HEK293 (cell line): ENCODE data around the gene PSMD7.

Experiments used
- ELK4 ChIP-seq: IDR thresholded peaks from 2 replicates; pipeline ENCODE4 v1.6.1; 2011; ENCODE audit warnings: mild to moderate bottlenecking, low read depth, low read length, borderline replicate concordance
- GLI4 ChIP-seq: fragments of 450-650 bp; formaldehyde crosslinking; IDR thresholded peaks from 2 replicates; pipeline ENCODE4 v1.5.1; 2016; ENCODE audit warnings: missing biosample characterization, missing genetic modification characterization
- GLIS1 ChIP-seq: fragments of 450-650 bp; formaldehyde crosslinking; IDR thresholded peaks from 2 replicates; pipeline ENCODE4 v1.5.1; 2016; ENCODE audit warnings: missing biosample characterization, missing genetic modification characterization
- HOXC10 ChIP-seq: sonication (generic); formaldehyde crosslinking; IDR thresholded peaks from 2 replicates; pipeline ENCODE4 v1.8.1; 2023; ENCODE audit warnings: mild to moderate bottlenecking, missing genetic modification reagents
- IKZF3 ChIP-seq: fragments of 450-650 bp; IDR thresholded peaks from 2 replicates; pipeline ENCODE4 v1.5.0; 2018; ENCODE audit warnings: missing biosample characterization, mild to moderate bottlenecking, missing genetic modification characterization, moderate library complexity
- KLF8 ChIP-seq: fragments of 450-650 bp; formaldehyde crosslinking; IDR thresholded peaks from 2 replicates; pipeline ENCODE4 v1.5.1; 2016; ENCODE audit warnings: missing biosample characterization, missing genetic modification characterization
- MEIS1 ChIP-seq: sonication (generic); formaldehyde crosslinking; IDR thresholded peaks from 2 replicates; pipeline ENCODE4 v1.8.1; 2022; ENCODE audit warnings: missing genetic modification reagents, mild to moderate bottlenecking, borderline replicate concordance
- MZF1 ChIP-seq: fragments of 450-650 bp; formaldehyde crosslinking; IDR thresholded peaks from 2 replicates; pipeline ENCODE4 v1.5.1; 2017; ENCODE audit warnings: missing biosample characterization, missing genetic modification characterization, borderline replicate concordance
- PATZ1 ChIP-seq: fragments of 450-650 bp; formaldehyde crosslinking; IDR thresholded peaks from 2 replicates; pipeline ENCODE4 v1.5.1; 2016; ENCODE audit warnings: missing biosample characterization, missing genetic modification characterization
- REPIN1 ChIP-seq: fragments of 450-650 bp; formaldehyde crosslinking; IDR thresholded peaks from 2 replicates; pipeline ENCODE4 v1.5.1; 2017; ENCODE audit warnings: missing biosample characterization, missing genetic modification characterization, low read depth
- SETDB1 ChIP-seq: IDR thresholded peaks from one replicate; pipeline ENCODE4 v1.6.1; 2017; ENCODE audit warnings: mild to moderate bottlenecking, low read length, moderate library complexity, mixed read lengths; ENCODE audit not compliant: insufficient read length
- SP3 ChIP-seq: fragments of 450-650 bp; formaldehyde crosslinking; IDR thresholded peaks from 2 replicates; pipeline ENCODE4 v1.5.1; 2016; ENCODE audit warnings: missing biosample characterization, missing genetic modification characterization
- TCF7L2 ChIP-seq: IDR thresholded peaks from 2 replicates; pipeline ENCODE4 v1.6.1; 2011; ENCODE audit warnings: low read depth, mild to moderate bottlenecking, inconsistent platforms, low read length, moderate library complexity, borderline replicate concordance
- WT1 ChIP-seq: fragments of 450-650 bp; formaldehyde crosslinking; IDR thresholded peaks from 2 replicates; pipeline ENCODE4 v1.5.1; 2016; ENCODE audit warnings: missing biosample characterization, missing genetic modification characterization
- YY2 ChIP-seq: fragments of 450-650 bp; formaldehyde crosslinking; IDR thresholded peaks from 2 replicates; pipeline ENCODE4 v1.5.1; 2016; ENCODE audit warnings: missing biosample characterization, missing genetic modification characterization
- ZBTB20 ChIP-seq: fragments of 450-650 bp; formaldehyde crosslinking; IDR thresholded peaks from 2 replicates; pipeline ENCODE4 v1.5.1; 2016; ENCODE audit warnings: missing biosample characterization, missing genetic modification characterization
- ZFP37 ChIP-seq: fragments of 450-650 bp; formaldehyde crosslinking; IDR thresholded peaks from 2 replicates; pipeline ENCODE4 v1.5.1; 2016; ENCODE audit warnings: missing biosample characterization, missing genetic modification characterization
- ZFP69B ChIP-seq: fragments of 450-650 bp; formaldehyde crosslinking; IDR thresholded peaks from 2 replicates; pipeline ENCODE4 v1.5.1; 2016; ENCODE audit warnings: missing biosample characterization, missing genetic modification characterization
- ZNF10 ChIP-seq: fragments of 450-650 bp; formaldehyde crosslinking; IDR thresholded peaks from 2 replicates; pipeline ENCODE4 v1.5.1; 2017; ENCODE audit warnings: missing biosample characterization, missing genetic modification characterization
- ZNF138 ChIP-seq: fragments of 450-650 bp; formaldehyde crosslinking; IDR thresholded peaks from 2 replicates; pipeline ENCODE4 v1.5.1; 2016; ENCODE audit warnings: missing biosample characterization, missing genetic modification characterization, borderline replicate concordance
- ZNF140 ChIP-seq: fragments of 450-650 bp; formaldehyde crosslinking; IDR thresholded peaks from 2 replicates; pipeline ENCODE4 v1.5.1; 2016; ENCODE audit warnings: missing biosample characterization, missing genetic modification characterization
- ZNF169 ChIP-seq: fragments of 450-650 bp; formaldehyde crosslinking; IDR thresholded peaks from 2 replicates; pipeline ENCODE4 v1.5.1; 2016; ENCODE audit warnings: missing biosample characterization, missing genetic modification characterization
- ZNF184 ChIP-seq: fragments of 450-650 bp; IDR thresholded peaks from 2 replicates; pipeline ENCODE4 v1.5.1; 2018; ENCODE audit warnings: missing biosample characterization, mild to moderate bottlenecking, missing genetic modification characterization
- ZNF19 ChIP-seq: fragments of 450-650 bp; formaldehyde crosslinking; IDR thresholded peaks from 2 replicates; pipeline ENCODE4; 2016; ENCODE audit warnings: missing biosample characterization, missing genetic modification characterization, low read depth
- ZNF341 ChIP-seq: fragments of 450-650 bp; formaldehyde crosslinking; IDR thresholded peaks from 2 replicates; pipeline ENCODE4; 2016; ENCODE audit warnings: low read depth, missing biosample characterization, missing genetic modification characterization
- ZNF350 ChIP-seq: fragments of 450-650 bp; formaldehyde crosslinking; IDR thresholded peaks from 2 replicates; pipeline ENCODE4 v1.5.0; 2017; ENCODE audit warnings: missing biosample characterization, mild to moderate bottlenecking, missing genetic modification characterization
- ZNF354C ChIP-seq: fragments of 450-650 bp; formaldehyde crosslinking; IDR thresholded peaks from 2 replicates; pipeline ENCODE4 v1.5.1; 2016; ENCODE audit warnings: missing biosample characterization, missing genetic modification characterization, low read depth, borderline replicate concordance
- ZNF416 ChIP-seq: fragments of 450-650 bp; formaldehyde crosslinking; IDR thresholded peaks from 2 replicates; pipeline ENCODE4 v1.5.1; 2016; ENCODE audit warnings: missing biosample characterization, missing genetic modification characterization
- ZNF426 ChIP-seq: fragments of 450-650 bp; formaldehyde crosslinking; IDR thresholded peaks from 2 replicates; pipeline ENCODE4 v1.5.1; 2017; ENCODE audit warnings: missing biosample characterization, missing genetic modification characterization, mild to moderate bottlenecking, inconsistent platforms, moderate library complexity
- ZNF514 ChIP-seq: fragments of 450-650 bp; formaldehyde crosslinking; IDR thresholded peaks from 2 replicates; pipeline ENCODE4 v1.5.1; 2016; ENCODE audit warnings: missing biosample characterization, missing genetic modification characterization
- ZNF571 ChIP-seq: fragments of 450-650 bp; formaldehyde crosslinking; IDR thresholded peaks from 2 replicates; pipeline ENCODE4 v1.5.0; 2017; ENCODE audit warnings: missing biosample characterization, missing genetic modification characterization
- ZNF610 ChIP-seq: fragments of 450-650 bp; formaldehyde crosslinking; IDR thresholded peaks from 2 replicates; pipeline ENCODE4 v1.5.1; 2016; ENCODE audit warnings: missing biosample characterization, missing genetic modification characterization, borderline replicate concordance
- ZNF621 ChIP-seq: fragments of 450-650 bp; formaldehyde crosslinking; IDR thresholded peaks from 2 replicates; pipeline ENCODE4 v1.5.1; 2017; ENCODE audit warnings: missing biosample characterization, missing genetic modification characterization
- ZNF623 ChIP-seq: fragments of 450-650 bp; formaldehyde crosslinking; IDR thresholded peaks from 2 replicates; pipeline ENCODE4 v1.5.1; 2016; ENCODE audit warnings: missing biosample characterization, missing genetic modification characterization
- ZNF677 ChIP-seq: fragments of 450-650 bp; IDR thresholded peaks from 2 replicates; pipeline ENCODE4 v1.5.0; 2018; ENCODE audit warnings: missing biosample characterization, mild to moderate bottlenecking, missing genetic modification characterization, moderate library complexity
- ZNF747 ChIP-seq: fragments of 450-650 bp; formaldehyde crosslinking; IDR thresholded peaks from 2 replicates; pipeline ENCODE4 v1.5.1; 2016; ENCODE audit warnings: missing biosample characterization, missing genetic modification characterization
- ZNF777 ChIP-seq: fragments of 450-650 bp; formaldehyde crosslinking; IDR thresholded peaks from 2 replicates; pipeline ENCODE4 v1.5.1; 2017; ENCODE audit warnings: missing biosample characterization, missing genetic modification characterization, borderline replicate concordance
- ZNF792 ChIP-seq: fragments of 450-650 bp; formaldehyde crosslinking; IDR thresholded peaks from 2 replicates; pipeline ENCODE4 v1.5.1; 2016; ENCODE audit warnings: missing biosample characterization, missing genetic modification characterization
- ZSCAN5A ChIP-seq: fragments of 450-650 bp; formaldehyde crosslinking; IDR thresholded peaks from 2 replicates; pipeline ENCODE4 v1.5.1; 2016; ENCODE audit warnings: missing biosample characterization, missing genetic modification characterization

Gene PSMD7

GRCh38 chr16:74296432-74297144 is at the start of gene PSMD7 (continued):
- TF ChIP-seq ZSCAN5A (tag by site-specific recombination) (peak; percentile 23; the same call in 1 of the 2 replicates), WT1 (tag by site-specific recombination) (0 out of 2 replicates have a peak, but pooled peaks have one; percentile 19), ZNF514 (no peak), PATZ1 (tag by site-specific recombination) (peak; percentile 91), GLIS1 (tag by site-specific recombination) (peak; percentile 65), ZNF677 (tag by site-specific recombination) (no peak), ELK4 (no peak; the same call in 1 of the 2 replicates), ZNF426 (tag by site-specific recombination) (no peak), ZNF184 (tag by site-specific recombination) (no peak), ZNF416 (tag by site-specific recombination) (no peak), ZNF138 (tag by site-specific recombination) (no peak), ZNF610 (no peak), ZNF571 (tag by site-specific recombination) (no peak), SETDB1 (no peak), ZNF621 (no peak), ZNF777 (tag by site-specific recombination) (no peak), ZBTB20 (peak; percentile 96; the same call in 1 of the 2 replicates), ZNF623 (tag by site-specific recombination) (no peak; the same call in 1 of the 2 replicates), ZNF350 (tag by site-specific recombination) (no peak), ZNF354C (tag by site-specific recombination) (no peak), ZNF169 (no peak), ZNF747 (tag by site-specific recombination) (no peak), TCF7L2 (no peak), MZF1 (tag by site-specific recombination) (no peak), ZNF19 (tag by site-specific recombination) (no peak), ZNF140 (tag by site-specific recombination) (no peak), ZNF792 (tag by site-specific recombination) (no peak), ZNF341 (tag by site-specific recombination) (peak; percentile 28; the same call in 1 of the 2 replicates), ZFP69B (tag by site-specific recombination) (0 out of 2 replicates have a peak, but pooled peaks have one; percentile 39), KLF8 (tag by site-specific recombination) (peak; percentile 60; the same call in 1 of the 2 replicates), IKZF3 (tag by site-specific recombination) (no peak), REPIN1 (tag by site-specific recombination) (no peak), SP3 (tag by site-specific recombination) (peak; percentile 74), ZFP37 (peak; percentile 73; the same call in 1 of the 2 replicates), GLI4 (tag by site-specific recombination) (no peak), MEIS1 (CRISPR knock-in tag) (no peak), HOXC10 (CRISPR knock-in tag) (no peak; the same call in 1 of the 2 replicates), YY2 (tag by site-specific recombination) (peak; percentile 59), ZNF10 (no peak)
